COR-L47 (cell line): Measurements from ENCODE around the gene HMCES.
"Not testable (repeated sequence)": the region's sequence is repeated elsewhere in the genome, so short reads cannot be mapped to it uniquely, and the experiment has no call there.

Experiments
- DNase-seq: peaks from one replicate; lab custom pipeline; 2025; lab: John Stamatoyannopoulos, UW

The HMCES gene

GRCh38 chr3:129348734-129349133 is 70.1 kb downstream of the HMCES start:
- DNase-seq: no peak

GRCh38 chr3:129349169-129349568 is 70.5 kb downstream of the HMCES start:
- DNase-seq: not testable (repeated sequence)

DNA sequence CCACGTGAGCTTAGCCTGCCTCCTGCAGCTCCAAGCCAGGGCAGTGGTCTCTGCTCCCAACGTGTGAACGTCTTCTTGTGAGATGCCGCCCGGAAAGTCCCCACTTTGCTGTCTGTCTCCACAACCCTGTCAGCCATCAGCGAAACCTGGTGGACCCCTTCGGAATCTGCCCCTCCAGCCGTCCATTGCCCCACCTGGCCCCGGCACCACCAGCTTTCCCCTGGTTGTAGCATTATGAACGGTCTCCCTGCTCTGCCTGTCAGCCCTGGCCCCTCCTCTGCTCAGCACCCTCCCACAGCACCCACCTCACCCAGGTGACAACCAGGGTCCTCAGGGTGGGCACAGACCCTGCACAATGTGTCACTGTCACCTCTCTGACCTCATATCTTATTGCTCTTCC is 71.1 kb downstream of the HMCES start:
- DNase-seq: no peak

GRCh38 chr3:129352045-129352444 is 73.4 kb downstream of the HMCES start:
- DNase-seq: no peak

- no peak for DNase-seq
Measured at GRCh38 chr3:129352650-129353588, 74.2 kb downstream of the HMCES start.

DNA sequence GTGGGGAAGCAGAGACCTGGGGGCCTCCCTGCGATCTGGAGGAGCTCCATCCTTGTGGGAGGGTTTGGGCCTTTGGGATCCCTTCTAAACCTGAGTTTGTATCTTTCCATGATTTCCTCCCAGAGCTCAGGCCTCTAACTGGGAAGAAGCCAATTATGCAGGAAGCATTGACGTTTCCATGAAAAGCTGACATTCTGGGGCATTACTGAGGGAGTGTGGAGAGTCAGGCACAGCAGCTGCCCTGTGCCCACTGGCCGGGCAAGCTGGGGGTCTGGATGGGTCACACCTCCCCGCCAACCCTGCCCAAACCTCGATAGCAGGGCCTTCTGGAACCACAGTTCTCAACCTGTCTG is 74.9 kb downstream of the HMCES start:
- DNase-seq: no peak
